ENCODE measurements around the gene ARID1A.

DNA sequence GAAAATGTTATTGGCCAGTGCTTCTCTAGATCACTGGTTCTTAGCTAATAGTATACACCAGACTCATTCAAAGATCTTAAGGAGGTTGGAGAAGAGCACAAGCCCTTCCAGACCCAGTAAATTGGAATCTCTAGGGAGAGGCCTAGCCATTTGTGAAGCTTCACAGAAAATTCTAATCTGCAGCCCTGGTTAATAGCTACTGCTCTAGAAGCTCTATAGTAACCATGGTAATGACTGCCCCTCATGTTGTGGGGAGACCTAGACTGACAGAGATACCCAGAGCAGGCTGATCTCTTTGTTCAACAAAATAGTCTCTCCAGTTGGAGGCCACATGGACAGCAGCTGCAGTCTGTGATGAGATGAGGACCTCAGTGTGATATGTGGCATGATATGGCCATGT, 31.7 kb downstream of the ARID1A start:
- TF ChIP-seq, protein P1, sequence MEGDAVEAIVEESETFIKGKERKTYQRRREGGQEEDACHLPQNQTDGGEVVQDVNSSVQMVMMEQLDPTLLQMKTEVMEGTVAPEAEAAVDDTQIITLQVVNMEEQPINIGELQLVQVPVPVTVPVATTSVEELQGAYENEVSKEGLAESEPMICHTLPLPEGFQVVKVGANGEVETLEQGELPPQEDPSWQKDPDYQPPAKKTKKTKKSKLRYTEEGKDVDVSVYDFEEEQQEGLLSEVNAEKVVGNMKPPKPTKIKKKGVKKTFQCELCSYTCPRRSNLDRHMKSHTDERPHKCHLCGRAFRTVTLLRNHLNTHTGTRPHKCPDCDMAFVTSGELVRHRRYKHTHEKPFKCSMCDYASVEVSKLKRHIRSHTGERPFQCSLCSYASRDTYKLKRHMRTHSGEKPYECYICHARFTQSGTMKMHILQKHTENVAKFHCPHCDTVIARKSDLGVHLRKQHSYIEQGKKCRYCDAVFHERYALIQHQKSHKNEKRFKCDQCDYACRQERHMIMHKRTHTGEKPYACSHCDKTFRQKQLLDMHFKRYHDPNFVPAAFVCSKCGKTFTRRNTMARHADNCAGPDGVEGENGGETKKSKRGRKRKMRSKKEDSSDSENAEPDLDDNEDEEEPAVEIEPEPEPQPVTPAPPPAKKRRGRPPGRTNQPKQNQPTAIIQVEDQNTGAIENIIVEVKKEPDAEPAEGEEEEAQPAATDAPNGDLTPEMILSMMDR (conservative IDR thresholded peaks at IDR 0.05): no peak
- TF ChIP-seq ZFX (IDR thresholded peaks at IDR 0.05): no peak

Data from C4-2B (cell line).